ENCODE data around the gene ADCY4. TPM values are rescaled to one million over a fixed set of nuclear protein-coding genes. Genes with fewer than 3 reads are reported as not detected.

Gene ADCY4
- total RNA-seq, 4 donors from 2014 or later = 6.7 to 22.8 (median 16.5) TPM

- intact Hi-C loops (cut with DNase I; ENCODE audit: low total_unique reads) = no loop called here
- no peak for DNase-seq (ENCODE audit: low spot score in 2 of 2)
- no peak overlapping the region for H3K4me3 ChIP-seq (ENCODE audit: low read depth, poor library complexity, severe bottlenecking)
- WGBS, 2 donors = 62 to 63% methylated on average over 7 of the region's 7 CpGs
- TF ChIP-seq POLR2A (IDR thresholded peaks at IDR 0.05) (no peak), CTCF (IDR thresholded peaks at IDR 0.05) (no peak)
These were observed 44.4 kb upstream of the ADCY4 start for GRCh38 chr14:24378981-24379906.

GRCh38 chr14:24378327-24378726 lies 43.5 kb upstream of the ADCY4 start:
- TF ChIP-seq CTCF (IDR thresholded peaks at IDR 0.05) (no peak), POLR2A (IDR thresholded peaks at IDR 0.05) (no peak)
- 69 to 76% methylated on average over 3 of the region's 3 CpGs for WGBS, 2 donors
- no peak for DNase-seq (ENCODE audit: low spot score in 2 of 2)
- no peak overlapping the region for H3K4me3 ChIP-seq (ENCODE audit: low read depth, poor library complexity, severe bottlenecking)
- intact Hi-C loops (cut with DNase I; ENCODE audit: low total_unique reads) = no loop called here

- DNase-seq (ENCODE audit: low spot score in 2 of 2) = no peak
- intact Hi-C loops (cut with DNase I; ENCODE audit: low total_unique reads) = no loop called here
- H3K4me3 ChIP-seq (ENCODE audit: low read depth, poor library complexity, severe bottlenecking) = no peak overlapping the region
These were observed 42.8 kb upstream of the ADCY4 start for GRCh38 chr14:24377657-24378056.

GRCh38 chr14:24377126-24377525 lies 42.3 kb upstream of the ADCY4 start:
- no peak for DNase-seq (ENCODE audit: low spot score in 2 of 2)
- WGBS, 2 donors = 78 to 85% methylated on average over 7 of the region's 7 CpGs
- intact Hi-C loops (cut with DNase I; ENCODE audit: low total_unique reads) = no loop called here
- no peak overlapping the region for H3K4me3 ChIP-seq (ENCODE audit: low read depth, poor library complexity, severe bottlenecking)
- TF ChIP-seq POLR2A (IDR thresholded peaks at IDR 0.05) (no peak), CTCF (IDR thresholded peaks at IDR 0.05) (no peak)

More at GRCh38 chr14:24377657-24378056, 42.8 kb upstream of the ADCY4 start:
- WGBS, 2 donors = 30 to 45% methylated on average over 2 of the region's 2 CpGs
- TF ChIP-seq POLR2A (IDR thresholded peaks at IDR 0.05) (no peak), CTCF (IDR thresholded peaks at IDR 0.05) (no peak)

- no peak overlapping the region for H3K4me3 ChIP-seq (ENCODE audit: low read depth, poor library complexity, severe bottlenecking)
- WGBS, 2 donors = 72 to 83% methylated on average over 16 of the region's 16 CpGs
- no peak for TF ChIP-seq POLR2A (IDR thresholded peaks at IDR 0.05)
- no peak for TF ChIP-seq CTCF (IDR thresholded peaks at IDR 0.05)
- intact Hi-C loops (cut with DNase I; ENCODE audit: low total_unique reads) = no loop called here
- DNase-seq (ENCODE audit: low spot score in 2 of 2) = no peak
These were observed 41.7 kb upstream of the ADCY4 start for GRCh38 chr14:24376448-24377070.
